OCI-LY1 (cell line): Measurements from ENCODE around the gene DCTN4.

Experiments used
- EZH2 ChIP-seq: fragments of 200-600 bp; sonication (generic), shearing (Covaris generic); IDR thresholded peaks from 2 replicates; pipeline ENCODE4 v1.8.0; 2017; ENCODE audit warnings: borderline replicate concordance, mixed run types, mild to moderate bottlenecking, antibody characterized with exemption, low read length, moderate library complexity, mixed read lengths
- TF ChIP-seq, protein P1 (sequence below): fragments of 200-600 bp; sonication (generic), shearing (Covaris generic); IDR thresholded peaks from 2 replicates; pipeline ENCODE4 v1.5.1; 2017; ENCODE audit warnings: mild to moderate bottlenecking, antibody characterized with exemption, low read length, moderate library complexity, mixed read lengths

DNA sequence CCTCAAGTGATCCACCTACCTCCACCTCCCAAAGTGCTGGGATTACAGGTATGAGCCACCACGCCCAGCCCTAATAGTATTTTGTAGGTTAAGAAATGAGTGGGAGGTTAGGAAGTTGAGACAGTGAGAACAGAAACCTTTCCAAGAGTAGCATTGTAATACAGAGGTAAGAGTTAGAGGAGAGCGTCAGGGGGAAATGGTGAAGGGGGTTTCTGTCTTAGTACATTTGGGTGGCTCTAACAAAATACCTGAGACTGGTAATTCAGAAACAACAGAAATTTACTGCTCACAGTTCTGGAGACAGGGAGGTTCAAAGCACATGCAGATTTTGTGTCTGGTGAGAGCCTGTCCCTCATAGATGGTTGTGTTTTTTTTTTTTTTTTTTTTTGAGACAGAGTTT lies 38.6 kb upstream of the DCTN4 start:
- TF ChIP-seq, protein P1, sequence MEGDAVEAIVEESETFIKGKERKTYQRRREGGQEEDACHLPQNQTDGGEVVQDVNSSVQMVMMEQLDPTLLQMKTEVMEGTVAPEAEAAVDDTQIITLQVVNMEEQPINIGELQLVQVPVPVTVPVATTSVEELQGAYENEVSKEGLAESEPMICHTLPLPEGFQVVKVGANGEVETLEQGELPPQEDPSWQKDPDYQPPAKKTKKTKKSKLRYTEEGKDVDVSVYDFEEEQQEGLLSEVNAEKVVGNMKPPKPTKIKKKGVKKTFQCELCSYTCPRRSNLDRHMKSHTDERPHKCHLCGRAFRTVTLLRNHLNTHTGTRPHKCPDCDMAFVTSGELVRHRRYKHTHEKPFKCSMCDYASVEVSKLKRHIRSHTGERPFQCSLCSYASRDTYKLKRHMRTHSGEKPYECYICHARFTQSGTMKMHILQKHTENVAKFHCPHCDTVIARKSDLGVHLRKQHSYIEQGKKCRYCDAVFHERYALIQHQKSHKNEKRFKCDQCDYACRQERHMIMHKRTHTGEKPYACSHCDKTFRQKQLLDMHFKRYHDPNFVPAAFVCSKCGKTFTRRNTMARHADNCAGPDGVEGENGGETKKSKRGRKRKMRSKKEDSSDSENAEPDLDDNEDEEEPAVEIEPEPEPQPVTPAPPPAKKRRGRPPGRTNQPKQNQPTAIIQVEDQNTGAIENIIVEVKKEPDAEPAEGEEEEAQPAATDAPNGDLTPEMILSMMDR: no peak
- TF ChIP-seq EZH2: no peak
